Measurements from ENCODE around the gene CHST4.
"Not testable (repeated sequence)": the region's sequence is repeated elsewhere in the genome, so short reads cannot be mapped to it uniquely, and the experiment has no call there.

The CHST4 gene

GRCh38 chr16:71524566-71525553 lies 1.4 kb upstream of the CHST4 start:
- no peak for DNase-seq

DNA sequence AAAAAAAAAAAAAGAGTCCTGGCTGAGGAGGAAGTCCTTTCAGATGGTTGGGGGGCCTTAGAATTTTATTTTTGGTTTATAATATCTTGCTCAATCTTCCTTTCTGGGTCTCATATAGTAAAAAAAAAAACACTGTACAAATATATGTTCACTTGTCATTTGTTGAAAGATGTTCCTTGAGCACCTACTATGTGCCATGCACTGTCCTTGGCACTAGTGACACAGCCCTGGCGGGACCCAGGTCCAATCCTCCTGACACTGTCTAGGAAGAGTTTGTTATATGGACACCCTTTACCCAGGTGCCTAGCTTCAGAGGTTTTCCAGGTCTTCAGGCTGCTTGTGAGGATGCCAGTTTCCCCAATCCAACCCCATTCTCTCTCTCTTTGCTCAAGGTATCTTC lies 2.0 kb downstream of the CHST4 start:
- DNase-seq, result no peak

DNA sequence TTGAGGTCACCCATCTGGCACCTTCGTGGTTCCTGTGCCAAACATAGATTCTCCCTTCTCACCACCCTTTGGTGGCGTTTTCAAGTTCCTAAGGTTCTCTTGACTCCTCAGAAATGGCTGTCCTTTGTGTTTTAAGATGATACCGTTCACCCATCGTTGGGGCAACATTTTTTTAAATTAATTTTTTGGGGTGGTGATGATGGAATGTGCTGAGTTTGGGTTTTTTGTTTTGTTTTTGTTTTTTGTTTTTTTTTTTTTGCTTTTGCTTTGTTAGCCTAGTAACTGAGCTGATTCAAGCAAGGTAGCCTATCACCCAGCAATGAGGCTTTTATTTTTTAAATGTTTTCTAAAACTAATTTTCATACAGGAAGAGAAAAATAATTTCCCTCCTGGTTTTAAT lies 2.6 kb downstream of the CHST4 start:
- DNase-seq, result no peak

DNA sequence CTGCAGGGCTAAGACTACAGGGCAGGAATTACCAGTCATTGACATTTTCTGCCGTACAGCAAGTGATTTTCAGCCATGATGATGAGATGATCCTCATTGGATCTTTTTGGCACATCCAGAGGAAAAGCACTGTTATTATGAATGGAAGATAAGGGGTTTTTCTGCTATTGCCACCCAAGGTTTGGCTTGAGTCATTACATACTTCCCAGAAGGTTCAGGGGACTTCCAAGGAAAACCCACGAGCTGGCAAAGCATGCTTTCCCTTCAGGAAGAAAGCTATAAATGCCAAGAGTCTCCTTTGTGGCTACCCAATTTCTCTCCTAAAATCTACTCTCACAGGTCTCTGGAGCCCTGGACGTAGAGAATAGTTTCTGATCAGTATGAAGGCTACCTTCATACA lies 6.1 kb downstream of the CHST4 start:
- no peak for DNase-seq

DNA sequence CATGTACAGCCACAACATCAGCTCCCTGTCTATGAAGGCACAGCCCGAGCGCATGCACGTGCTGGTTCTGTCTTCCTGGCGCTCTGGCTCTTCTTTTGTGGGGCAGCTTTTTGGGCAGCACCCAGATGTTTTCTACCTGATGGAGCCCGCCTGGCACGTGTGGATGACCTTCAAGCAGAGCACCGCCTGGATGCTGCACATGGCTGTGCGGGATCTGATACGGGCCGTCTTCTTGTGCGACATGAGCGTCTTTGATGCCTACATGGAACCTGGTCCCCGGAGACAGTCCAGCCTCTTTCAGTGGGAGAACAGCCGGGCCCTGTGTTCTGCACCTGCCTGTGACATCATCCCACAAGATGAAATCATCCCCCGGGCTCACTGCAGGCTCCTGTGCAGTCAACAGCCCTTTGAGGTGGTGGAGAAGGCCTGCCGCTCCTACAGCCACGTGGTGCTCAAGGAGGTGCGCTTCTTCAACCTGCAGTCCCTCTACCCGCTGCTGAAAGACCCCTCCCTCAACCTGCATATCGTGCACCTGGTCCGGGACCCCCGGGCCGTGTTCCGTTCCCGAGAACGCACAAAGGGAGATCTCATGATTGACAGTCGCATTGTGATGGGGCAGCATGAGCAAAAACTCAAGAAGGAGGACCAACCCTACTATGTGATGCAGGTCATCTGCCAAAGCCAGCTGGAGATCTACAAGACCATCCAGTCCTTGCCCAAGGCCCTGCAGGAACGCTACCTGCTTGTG lies 10.7 kb downstream of the CHST4 start:
- no peak for DNase-seq

GRCh38 chr16:71537643-71538042 lies 11.4 kb downstream of the CHST4 start:
- no peak for DNase-seq

DNA sequence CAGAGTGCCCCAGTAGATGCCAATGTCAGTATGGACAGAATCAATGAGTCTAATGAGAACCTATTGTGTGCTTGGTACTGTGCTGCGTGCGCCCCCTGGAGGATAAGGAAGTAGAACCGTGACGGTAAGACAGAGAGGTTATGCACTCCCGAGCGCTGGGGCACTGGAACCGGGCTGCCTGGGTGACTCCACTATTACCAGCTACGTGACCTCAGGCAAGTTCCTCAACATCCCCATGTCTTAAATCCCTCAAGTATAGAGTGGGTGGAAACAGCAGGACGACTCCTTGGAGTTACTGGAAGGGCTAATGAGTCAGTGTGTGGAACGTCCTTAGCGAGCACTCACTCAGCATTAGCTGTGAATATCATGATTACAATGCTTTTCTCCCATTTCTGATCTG lies 16.2 kb downstream of the CHST4 start:
- DNase-seq, result no peak

DNA sequence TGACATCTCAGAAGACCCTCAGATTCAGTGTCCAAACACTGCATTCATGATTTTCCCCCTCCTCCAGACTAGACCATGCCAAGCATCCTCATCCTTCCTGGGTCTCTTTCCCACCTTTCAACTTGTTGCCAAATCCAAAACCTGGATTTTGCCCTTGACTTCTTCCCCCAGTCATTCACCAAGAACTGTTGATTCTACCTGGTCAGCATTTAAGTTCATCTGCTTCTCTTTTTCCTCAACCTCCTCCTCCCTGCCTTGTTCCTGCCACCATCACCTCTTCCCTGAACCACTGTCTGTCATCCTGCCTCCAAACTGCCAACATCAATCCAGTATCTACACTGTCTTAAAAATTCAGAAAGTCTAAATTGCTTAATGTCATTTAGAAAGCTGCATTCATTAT lies 20.9 kb downstream of the CHST4 start:
- DNase-seq, result no peak

GRCh38 chr16:71552698-71553503 lies 26.7 kb downstream of the CHST4 start:
- no peak for DNase-seq

GRCh38 chr16:71555230-71555891 lies 29.1 kb downstream of the CHST4 start:
- no peak for DNase-seq

GRCh38 chr16:71557299-71557698 lies 31.1 kb downstream of the CHST4 start:
- no peak for DNase-seq

- no peak for DNase-seq
These were observed 31.8 kb downstream of the CHST4 start for GRCh38 chr16:71557954-71558582.

GRCh38 chr16:71559855-71560254 lies 33.6 kb downstream of the CHST4 start:
- DNase-seq, result no peak

DNA sequence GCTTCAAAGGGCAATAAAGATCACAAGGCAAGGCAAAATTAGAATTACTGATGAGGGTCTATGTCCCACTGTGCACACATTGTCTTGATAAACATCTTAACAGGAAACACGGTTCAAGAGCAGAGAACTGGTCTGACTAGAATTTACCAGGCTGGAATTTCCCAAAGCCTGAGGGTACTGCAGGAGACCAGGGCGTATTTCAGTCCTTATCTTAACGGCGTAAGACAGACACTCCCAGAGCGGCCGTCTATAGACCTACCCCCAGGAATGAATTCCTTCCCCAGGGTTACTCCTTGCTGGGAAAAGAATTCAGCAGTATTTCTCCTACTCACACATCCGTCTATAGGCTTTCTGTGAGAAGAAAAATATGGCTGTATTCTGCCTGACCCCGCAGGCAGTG lies 35.7 kb downstream of the CHST4 start:
- DNase-seq, result not testable (repeated sequence)

- DNase-seq, result no peak
These were observed 36.3 kb downstream of the CHST4 start for GRCh38 chr16:71562552-71562951.

DNA sequence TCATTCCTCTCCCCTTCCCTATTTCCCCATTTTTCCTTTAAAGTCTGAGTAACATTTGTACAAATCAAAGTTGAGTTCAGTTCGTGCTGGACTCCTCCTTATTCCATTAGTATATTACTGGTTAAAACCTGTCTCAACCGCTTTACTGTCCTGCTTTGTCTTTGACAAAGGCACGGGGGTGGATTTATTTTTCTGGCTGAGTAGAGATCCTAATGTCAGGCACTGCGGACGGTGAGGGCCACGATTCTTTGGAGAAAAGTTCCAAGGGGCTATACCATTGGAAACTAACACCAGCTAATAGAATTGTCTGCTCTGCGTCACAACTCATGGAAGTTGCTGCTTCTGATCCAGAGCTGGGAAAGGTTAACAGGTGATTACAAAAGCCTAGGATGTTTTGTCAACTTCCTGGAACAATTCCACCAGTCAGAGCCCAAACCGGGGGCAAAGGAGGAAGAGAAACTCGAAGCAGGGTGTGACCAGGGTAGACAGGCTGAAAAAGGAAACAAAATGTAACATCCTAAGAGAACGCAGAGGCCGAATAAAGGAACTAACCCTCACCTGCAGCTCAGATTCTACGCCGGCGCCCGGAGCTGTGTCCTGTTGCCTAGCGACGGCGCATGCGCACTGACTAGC lies 38.2 kb downstream of the CHST4 start:
- no peak for DNase-seq

GRCh38 chr16:71565812-71566700 lies 39.8 kb downstream of the CHST4 start:
- DNase-seq, result no peak

DNA sequence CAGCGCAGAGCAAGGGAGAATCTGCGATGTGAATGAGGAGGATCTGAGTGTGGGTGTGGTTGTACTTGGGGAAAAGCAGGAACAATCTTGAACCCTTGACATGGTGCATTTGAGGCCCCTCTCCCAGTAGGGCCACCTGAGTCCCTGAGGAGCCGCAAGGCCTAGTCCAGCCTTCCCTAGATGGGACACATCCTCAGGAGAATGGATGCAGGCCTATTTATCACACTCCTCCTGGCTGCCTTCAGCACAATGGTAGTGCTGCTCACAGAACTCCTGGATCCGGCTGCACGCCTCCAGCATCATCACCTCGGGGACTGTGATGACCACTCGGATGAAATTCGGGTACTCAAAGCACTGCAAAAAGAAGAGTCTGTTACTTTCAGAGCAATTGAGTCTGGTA lies 41.7 kb downstream of the CHST4 start:
- no peak for DNase-seq

- no peak for DNase-seq
These were observed 42.3 kb downstream of the CHST4 start for GRCh38 chr16:71568551-71568950.

DNA sequence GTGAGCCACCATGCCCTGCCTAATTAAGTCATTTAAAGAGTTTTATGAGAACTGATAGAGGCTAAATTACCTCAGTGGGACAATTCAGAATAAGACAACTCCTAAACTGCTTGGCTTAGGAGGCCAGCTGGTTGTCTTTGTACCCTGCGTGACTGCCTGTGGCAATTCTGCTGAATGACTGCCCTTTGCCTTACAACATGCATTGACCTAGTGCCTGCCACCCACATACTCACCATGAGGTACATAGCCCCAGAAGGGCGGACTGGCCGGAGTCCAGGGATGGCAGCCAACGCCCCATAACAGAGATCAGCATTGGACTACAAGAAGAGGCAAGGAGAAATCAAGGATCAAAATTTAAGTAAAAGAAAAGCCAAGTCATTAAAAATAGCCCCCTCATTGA lies 43.4 kb downstream of the CHST4 start:
- DNase-seq, result no peak

- DNase-seq, result no peak
These were observed 43.9 kb downstream of the CHST4 start for GRCh38 chr16:71570144-71570543.

Data from T1000 (cell line).